Measurements from ENCODE around the gene OR2T5.
"Not testable (repeated sequence)": the region's sequence is repeated elsewhere in the genome, so short reads cannot be mapped to it uniquely, and the experiment has no call there.

OR2T5 gene

GRCh38 chr1:248488289-248488688 lies at the start of gene OR2T5:
Gene OR2T5 (plus strand): TSS chr1:248488589. CDS start chr1:248488589, 0 bp downstream.
- not testable (repeated sequence) for H3K36me3 ChIP-seq (ENCODE audit: control insufficient read depth, low read length); H3F3A ChIP-seq (ENCODE audit: control insufficient read depth, insufficient read depth); H3K9me2 ChIP-seq (replicated peaks; ENCODE audit: control insufficient read depth, low read length); H4K20me1 ChIP-seq (ENCODE audit: control insufficient read depth, insufficient read depth, low read depth, low read length); H3K4me3 ChIP-seq (ENCODE audit: low read length); H3K4me1 ChIP-seq (ENCODE audit: control insufficient read depth, low read length); H3K9me3 ChIP-seq (ENCODE audit: control insufficient read depth, insufficient read depth, low read length); H3K27ac ChIP-seq (ENCODE audit: low read depth, low read length); H3K4me2 ChIP-seq (ENCODE audit: low read length); H3K27me3 ChIP-seq (ENCODE audit: control insufficient read depth, low read length); H3K79me2 ChIP-seq (ENCODE audit: control insufficient read depth, low read length)

GRCh38 chr1:248438668-248439067 lies 49.7 kb upstream of the OR2T5 start:
- H3K27ac ChIP-seq (ENCODE audit: low read depth, low read length); H3K36me3 ChIP-seq (ENCODE audit: control insufficient read depth, low read length); H3F3A ChIP-seq (ENCODE audit: control insufficient read depth, insufficient read depth); H3K4me1 ChIP-seq (ENCODE audit: control insufficient read depth, low read length); H3K9me3 ChIP-seq (ENCODE audit: control insufficient read depth, insufficient read depth, low read length); H3K9me2 ChIP-seq (replicated peaks; ENCODE audit: control insufficient read depth, low read length); H3K79me2 ChIP-seq (ENCODE audit: control insufficient read depth, low read length); H3K4me2 ChIP-seq (ENCODE audit: low read length); H3K27me3 ChIP-seq (ENCODE audit: control insufficient read depth, low read length); H3K4me3 ChIP-seq (ENCODE audit: low read length); H4K20me1 ChIP-seq (ENCODE audit: control insufficient read depth, insufficient read depth, low read depth, low read length): not testable (repeated sequence)

- H3K27me3 ChIP-seq (ENCODE audit: control insufficient read depth, low read length); H3K9me3 ChIP-seq (ENCODE audit: control insufficient read depth, insufficient read depth, low read length); H3K27ac ChIP-seq (ENCODE audit: low read depth, low read length); H3F3A ChIP-seq (ENCODE audit: control insufficient read depth, insufficient read depth); H3K79me2 ChIP-seq (ENCODE audit: control insufficient read depth, low read length); H3K9me2 ChIP-seq (replicated peaks; ENCODE audit: control insufficient read depth, low read length); H3K36me3 ChIP-seq (ENCODE audit: control insufficient read depth, low read length); H4K20me1 ChIP-seq (ENCODE audit: control insufficient read depth, insufficient read depth, low read depth, low read length); H3K4me1 ChIP-seq (ENCODE audit: control insufficient read depth, low read length); H3K4me2 ChIP-seq (ENCODE audit: low read length); H3K4me3 ChIP-seq (ENCODE audit: low read length): not testable (repeated sequence)
Measured at GRCh38 chr1:248439283-248439682, 49.1 kb upstream of the OR2T5 start.

GRCh38 chr1:248442500-248443277 lies 45.7 kb upstream of the OR2T5 start:
- H3K79me2 ChIP-seq (ENCODE audit: control insufficient read depth, low read length); H3K27ac ChIP-seq (ENCODE audit: low read depth, low read length); H3K9me2 ChIP-seq (replicated peaks; ENCODE audit: control insufficient read depth, low read length); H3K9me3 ChIP-seq (ENCODE audit: control insufficient read depth, insufficient read depth, low read length); H3K4me2 ChIP-seq (ENCODE audit: low read length); H3F3A ChIP-seq (ENCODE audit: control insufficient read depth, insufficient read depth); H3K27me3 ChIP-seq (ENCODE audit: control insufficient read depth, low read length); H4K20me1 ChIP-seq (ENCODE audit: control insufficient read depth, insufficient read depth, low read depth, low read length); H3K36me3 ChIP-seq (ENCODE audit: control insufficient read depth, low read length); H3K4me1 ChIP-seq (ENCODE audit: control insufficient read depth, low read length); H3K4me3 ChIP-seq (ENCODE audit: low read length): not testable (repeated sequence)

- not testable (repeated sequence) for H3K4me1 ChIP-seq (ENCODE audit: control insufficient read depth, low read length); H3K27me3 ChIP-seq (ENCODE audit: control insufficient read depth, low read length); H3K4me3 ChIP-seq (ENCODE audit: low read length); H3F3A ChIP-seq (ENCODE audit: control insufficient read depth, insufficient read depth); H3K9me3 ChIP-seq (ENCODE audit: control insufficient read depth, insufficient read depth, low read length); H3K36me3 ChIP-seq (ENCODE audit: control insufficient read depth, low read length); H4K20me1 ChIP-seq (ENCODE audit: control insufficient read depth, insufficient read depth, low read depth, low read length); H3K9me2 ChIP-seq (replicated peaks; ENCODE audit: control insufficient read depth, low read length); H3K4me2 ChIP-seq (ENCODE audit: low read length); H3K79me2 ChIP-seq (ENCODE audit: control insufficient read depth, low read length); H3K27ac ChIP-seq (ENCODE audit: low read depth, low read length)
Measured at GRCh38 chr1:248444603-248445002, 43.8 kb upstream of the OR2T5 start.

GRCh38 chr1:248445399-248445798 lies 43.0 kb upstream of the OR2T5 start, which contains the start of gene OR2T2:
Gene OR2T2 (plus strand): TSS chr1:248445637. CDS start chr1:248452798, 7,161 bp downstream.
- H3K9me3 ChIP-seq (ENCODE audit: control insufficient read depth, insufficient read depth, low read length); H3K4me1 ChIP-seq (ENCODE audit: control insufficient read depth, low read length); H3K4me3 ChIP-seq (ENCODE audit: low read length); H3K4me2 ChIP-seq (ENCODE audit: low read length); H3K27me3 ChIP-seq (ENCODE audit: control insufficient read depth, low read length); H3K79me2 ChIP-seq (ENCODE audit: control insufficient read depth, low read length); H3K9me2 ChIP-seq (replicated peaks; ENCODE audit: control insufficient read depth, low read length); H4K20me1 ChIP-seq (ENCODE audit: control insufficient read depth, insufficient read depth, low read depth, low read length); H3F3A ChIP-seq (ENCODE audit: control insufficient read depth, insufficient read depth); H3K36me3 ChIP-seq (ENCODE audit: control insufficient read depth, low read length); H3K27ac ChIP-seq (ENCODE audit: low read depth, low read length): not testable (repeated sequence)

- H3K4me1 ChIP-seq (ENCODE audit: control insufficient read depth, low read length); H3K79me2 ChIP-seq (ENCODE audit: control insufficient read depth, low read length); H3K9me2 ChIP-seq (replicated peaks; ENCODE audit: control insufficient read depth, low read length); H3F3A ChIP-seq (ENCODE audit: control insufficient read depth, insufficient read depth); H3K27ac ChIP-seq (ENCODE audit: low read depth, low read length); H3K27me3 ChIP-seq (ENCODE audit: control insufficient read depth, low read length); H4K20me1 ChIP-seq (ENCODE audit: control insufficient read depth, insufficient read depth, low read depth, low read length); H3K4me3 ChIP-seq (ENCODE audit: low read length); H3K36me3 ChIP-seq (ENCODE audit: control insufficient read depth, low read length); H3K4me2 ChIP-seq (ENCODE audit: low read length); H3K9me3 ChIP-seq (ENCODE audit: control insufficient read depth, insufficient read depth, low read length): not testable (repeated sequence)
Measured at GRCh38 chr1:248448409-248449074, 39.8 kb upstream of the OR2T5 start.

GRCh38 chr1:248449821-248450465 lies 38.4 kb upstream of the OR2T5 start:
- H3K79me2 ChIP-seq (ENCODE audit: control insufficient read depth, low read length); H3K27ac ChIP-seq (ENCODE audit: low read depth, low read length); H3F3A ChIP-seq (ENCODE audit: control insufficient read depth, insufficient read depth); H3K4me3 ChIP-seq (ENCODE audit: low read length); H3K9me3 ChIP-seq (ENCODE audit: control insufficient read depth, insufficient read depth, low read length); H4K20me1 ChIP-seq (ENCODE audit: control insufficient read depth, insufficient read depth, low read depth, low read length); H3K4me1 ChIP-seq (ENCODE audit: control insufficient read depth, low read length); H3K9me2 ChIP-seq (replicated peaks; ENCODE audit: control insufficient read depth, low read length); H3K36me3 ChIP-seq (ENCODE audit: control insufficient read depth, low read length); H3K4me2 ChIP-seq (ENCODE audit: low read length); H3K27me3 ChIP-seq (ENCODE audit: control insufficient read depth, low read length): not testable (repeated sequence)

Measured in DOHH2 (cell line).